Measurements from ENCODE around the gene ADSS1. TPM values are rescaled to one million over a fixed set of nuclear protein-coding genes. Genes with fewer than 3 reads are reported as not detected.

Gene ADSS1
- polyA plus RNA-seq, 1 donor (not counting 4 experiments of a cell fraction or from before 2014, with no cell fraction given): 1.7 TPM

- no peak overlapping the region for H2AFZ ChIP-seq (ENCODE audit: control insufficient read depth, low read length)
- no peaks in the 10 kb centered on the region for H3K9me1 ChIP-seq (ENCODE audit: control insufficient read depth, extremely low read depth, insufficient read depth, low read length)
- peaks cover 56% of the 10 kb centered on the region for H3K4me1 ChIP-seq (ENCODE audit: control insufficient read depth, extremely low read depth, insufficient read depth, low read length)
- no peak overlapping the region for H3K9ac ChIP-seq (ENCODE audit: control insufficient read depth, extremely low read depth, insufficient read depth, low read length)
- H4K20me1 ChIP-seq (ENCODE audit: control insufficient read depth, extremely low read depth, insufficient read depth, low read length): no peaks in the 10 kb centered on the region
- no peak for DNase-seq (ENCODE audit: low read depth, low spot score)
- FAIRE-seq: no peak
- H3K27ac ChIP-seq (ENCODE audit: control insufficient read depth, insufficient read depth, low read length): no peak overlapping the region
- no peaks in the 10 kb centered on the region for H3K9me3 ChIP-seq (ENCODE audit: control insufficient read depth, low read depth, low read length)
- dilution Hi-C loops (cut with MboI; ENCODE audit: extremely low pct_ligation_motif_present, low sequenced_read_pairs): no loop called here
- H3K36me3 ChIP-seq (ENCODE audit: control insufficient read depth in 2 of 2, extremely low read depth in 1 of 2, insufficient read depth in 2 of 2, low read length in 2 of 2): no peaks in the 10 kb centered on the region
- TF ChIP-seq, protein P1, sequence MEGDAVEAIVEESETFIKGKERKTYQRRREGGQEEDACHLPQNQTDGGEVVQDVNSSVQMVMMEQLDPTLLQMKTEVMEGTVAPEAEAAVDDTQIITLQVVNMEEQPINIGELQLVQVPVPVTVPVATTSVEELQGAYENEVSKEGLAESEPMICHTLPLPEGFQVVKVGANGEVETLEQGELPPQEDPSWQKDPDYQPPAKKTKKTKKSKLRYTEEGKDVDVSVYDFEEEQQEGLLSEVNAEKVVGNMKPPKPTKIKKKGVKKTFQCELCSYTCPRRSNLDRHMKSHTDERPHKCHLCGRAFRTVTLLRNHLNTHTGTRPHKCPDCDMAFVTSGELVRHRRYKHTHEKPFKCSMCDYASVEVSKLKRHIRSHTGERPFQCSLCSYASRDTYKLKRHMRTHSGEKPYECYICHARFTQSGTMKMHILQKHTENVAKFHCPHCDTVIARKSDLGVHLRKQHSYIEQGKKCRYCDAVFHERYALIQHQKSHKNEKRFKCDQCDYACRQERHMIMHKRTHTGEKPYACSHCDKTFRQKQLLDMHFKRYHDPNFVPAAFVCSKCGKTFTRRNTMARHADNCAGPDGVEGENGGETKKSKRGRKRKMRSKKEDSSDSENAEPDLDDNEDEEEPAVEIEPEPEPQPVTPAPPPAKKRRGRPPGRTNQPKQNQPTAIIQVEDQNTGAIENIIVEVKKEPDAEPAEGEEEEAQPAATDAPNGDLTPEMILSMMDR (optimal IDR thresholded peaks at IDR 0.05 in 1 of 3, IDR thresholded peaks at IDR 0.05 in 1 of 3, conservative IDR thresholded peaks at IDR 0.05 in 1 of 3; ENCODE audit: extremely low read depth in 1 of 3, insufficient read depth in 2 of 3, low read length in 3 of 3): no peak
- H3K27me3 ChIP-seq (ENCODE audit: control insufficient read depth, extremely low read depth, insufficient read depth, low read length): no peaks in the 10 kb centered on the region
- no peak overlapping the region for H3K4me2 ChIP-seq (ENCODE audit: control insufficient read depth, extremely low read depth, insufficient read depth, low read depth, low read length)
- H3K4me3 ChIP-seq (ENCODE audit: control insufficient read depth in 2 of 3, extremely low read depth in 1 of 3, insufficient read depth in 2 of 3, low read depth in 1 of 3, low read length in 3 of 3): no peak overlapping the region
- no peaks in the 10 kb centered on the region for H3K79me2 ChIP-seq (ENCODE audit: control insufficient read depth, insufficient read depth, low read length)
Measured at GRCh38 chr14:104684449-104684821, 39.6 kb upstream of the ADSS1 start.

DNA sequence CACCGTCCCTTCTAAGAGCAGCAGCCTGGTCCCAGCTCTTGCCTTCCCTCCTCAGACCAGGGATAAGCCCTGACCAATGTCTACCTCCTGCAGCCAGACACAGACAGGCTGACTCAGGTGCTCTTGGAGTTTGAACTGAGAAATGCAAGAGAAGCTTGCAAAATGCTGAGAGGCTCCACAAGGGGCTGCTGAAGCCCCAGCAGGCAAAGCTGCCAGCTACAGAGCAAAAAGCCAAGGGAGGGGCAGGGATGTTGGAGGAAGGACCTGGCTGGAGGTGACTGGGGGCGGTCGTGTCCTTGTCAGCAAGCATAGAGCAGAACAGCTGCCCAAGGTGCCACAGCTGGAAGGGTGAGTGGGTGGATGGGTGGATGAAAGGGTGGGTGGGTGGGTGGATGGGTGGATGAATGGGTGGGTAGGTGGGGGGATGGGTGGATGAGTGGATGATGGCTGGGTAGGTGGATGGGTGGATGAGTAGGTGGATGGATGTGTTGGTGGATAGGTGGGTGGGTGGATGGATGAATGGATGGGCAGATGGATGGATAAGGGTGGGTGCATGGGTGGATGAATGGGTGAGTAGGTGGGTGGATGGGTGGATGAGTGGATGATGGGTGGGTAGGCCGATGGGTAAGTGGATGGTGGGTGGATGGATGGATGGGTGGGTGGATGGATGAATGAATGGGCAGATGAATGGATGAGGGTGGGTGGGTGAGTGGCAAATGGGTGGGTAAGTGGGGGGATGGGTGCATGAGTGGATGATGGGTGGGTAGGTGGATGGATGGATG is 38.6 kb upstream of the ADSS1 start:
- Histone ChIP-seq H3K4me2 (ENCODE audit: control insufficient read depth, extremely low read depth, insufficient read depth, low read depth, low read length) (no peak overlapping the region), H3K9me1 (ENCODE audit: control insufficient read depth, extremely low read depth, insufficient read depth, low read length) (no peaks in the 10 kb centered on the region), H3K27me3 (ENCODE audit: control insufficient read depth, extremely low read depth, insufficient read depth, low read length) (no peaks in the 10 kb centered on the region), H3K9me3 (ENCODE audit: control insufficient read depth, low read depth, low read length) (no peaks in the 10 kb centered on the region), H3K36me3 (ENCODE audit: control insufficient read depth in 2 of 2, extremely low read depth in 1 of 2, insufficient read depth in 2 of 2, low read length in 2 of 2) (no peaks in the 10 kb centered on the region), H3K27ac (ENCODE audit: control insufficient read depth, insufficient read depth, low read length) (no peak overlapping the region), H3K4me3 (ENCODE audit: control insufficient read depth in 2 of 3, extremely low read depth in 1 of 3, insufficient read depth in 2 of 3, low read depth in 1 of 3, low read length in 3 of 3) (no peak overlapping the region), H2AFZ (ENCODE audit: control insufficient read depth, low read length) (no peak overlapping the region), H4K20me1 (ENCODE audit: control insufficient read depth, extremely low read depth, insufficient read depth, low read length) (no peaks in the 10 kb centered on the region), H3K79me2 (ENCODE audit: control insufficient read depth, insufficient read depth, low read length) (peaks cover 9% of the 10 kb centered on the region), H3K4me1 (ENCODE audit: control insufficient read depth, extremely low read depth, insufficient read depth, low read length) (peaks cover 52% of the 10 kb centered on the region), H3K9ac (ENCODE audit: control insufficient read depth, extremely low read depth, insufficient read depth, low read length) (no peak overlapping the region)
- TF ChIP-seq, protein P1 (optimal IDR thresholded peaks at IDR 0.05 in 1 of 3, IDR thresholded peaks at IDR 0.05 in 1 of 3, conservative IDR thresholded peaks at IDR 0.05 in 1 of 3; ENCODE audit: extremely low read depth in 1 of 3, insufficient read depth in 2 of 3, low read length in 3 of 3): peak in 1 of 3 experiments; percentile 18
- TF ChIP-seq EZH2 (IDR thresholded peaks at IDR 0.05; ENCODE audit: low read length): no peak
- dilution Hi-C loops (cut with MboI; ENCODE audit: extremely low pct_ligation_motif_present, low sequenced_read_pairs): no loop called here
- no peak for DNase-seq (ENCODE audit: low read depth, low spot score)
- no peak for FAIRE-seq

Measured in keratinocyte (primary cell).